Loucy (cell line): Measurements from ENCODE around the gene PRKRIP1.
A peak's percentile ranks its signal among the peaks of the same experiment; 100 is the strongest.

Experiments used
- H2AFZ ChIP-seq: fragments of 200-600 bp; sonication (generic); 2 replicates; pipeline ENCODE4 v1.6.0; 2016; ENCODE audit warnings: antibody characterized with exemption, mild to moderate bottlenecking, low read length, moderate library complexity
- H3F3A ChIP-seq: fragments of 200-600 bp; 2 replicates; pipeline ENCODE4 v1.6.0; 2016; ENCODE audit warnings: antibody characterized with exemption, low read depth, mild to moderate bottlenecking
- H3K27me3 ChIP-seq: fragments of 200-600 bp; sonication (generic); 2 replicates; pipeline ENCODE4 v1.6.1; 2014; ENCODE audit warnings: low read length, mild to moderate bottlenecking; ENCODE audit not compliant: insufficient read depth, poor library complexity, severe bottlenecking
- H3K36me3 ChIP-seq: fragments of 200-600 bp; sonication (generic); 2 replicates; pipeline ENCODE4 v1.6.1; 2016; ENCODE audit warnings: low read length; ENCODE audit not compliant: insufficient read depth
- H3K4me1 ChIP-seq: fragments of 200-600 bp; sonication (generic); 2 replicates; pipeline ENCODE4 v1.5.1; 2014; ENCODE audit warnings: low read length, mild to moderate bottlenecking; ENCODE audit not compliant: insufficient read depth, poor library complexity, severe bottlenecking
- H3K4me2 ChIP-seq: fragments of 200-600 bp; sonication (generic); 2 replicates; pipeline ENCODE4 v1.6.0; 2014; ENCODE audit warnings: antibody characterized with exemption, low read length, low read depth, mild to moderate bottlenecking; ENCODE audit not compliant: poor library complexity, severe bottlenecking
- H3K4me3 ChIP-seq: fragments of 200-600 bp; sonication (generic); 2 replicates; pipeline ENCODE4 v1.5.1; 2014; ENCODE audit warnings: low read length, mild to moderate bottlenecking, mixed read lengths; ENCODE audit not compliant: poor library complexity, severe bottlenecking
- H3K79me2 ChIP-seq: fragments of 200-600 bp; sonication (generic); 2 replicates; pipeline ENCODE4 v1.6.1; 2014; ENCODE audit warnings: low read length; ENCODE audit not compliant: insufficient read depth
- H3K9ac ChIP-seq: fragments of 200-600 bp; sonication (generic); 2 replicates; pipeline ENCODE4 v1.6.0; 2014; ENCODE audit warnings: mild to moderate bottlenecking, low read depth, low read length, moderate library complexity; ENCODE audit not compliant: poor library complexity, severe bottlenecking
- H3K9me2 ChIP-seq: fragments of 200-600 bp; sonication (generic); replicated peaks from 2 replicates; pipeline ENCODE4 v1.6.1; 2016; ENCODE audit warnings: low read depth, low read length, mixed read lengths
- H3K9me3 ChIP-seq: fragments of 200-600 bp; sonication (generic); 2 replicates; pipeline ENCODE4 v1.6.1; 2014; ENCODE audit warnings: mild to moderate bottlenecking, antibody characterized with exemption, low read length, low read depth; ENCODE audit not compliant: insufficient read depth
- H4K20me1 ChIP-seq: fragments of 200-600 bp; sonication (generic); 2 replicates; pipeline ENCODE4 v1.6.0; 2014; ENCODE audit warnings: antibody characterized with exemption, low read length, mild to moderate bottlenecking; ENCODE audit not compliant: insufficient read depth, poor library complexity, severe bottlenecking
- CTCF ChIP-seq: fragments of 200-600 bp; sonication (generic); conservative IDR thresholded peaks from 2 replicates; pipeline ENCODE4 v1.5.1; 2014; ENCODE audit warnings: mild to moderate bottlenecking, antibody characterized with exemption, low read length
- EZH2phosphoT487 ChIP-seq: fragments of 200-600 bp; IDR thresholded peaks from 2 replicates; pipeline ENCODE4 v1.6.1; 2018; ENCODE audit warnings: antibody characterized with exemption, mild to moderate bottlenecking, moderate library complexity, borderline replicate concordance

PRKRIP1 gene

GRCh38 chr7:102387064-102387463 is 9.1 kb upstream of the PRKRIP1 start:
- H3K4me2 ChIP-seq: no peak overlapping the region
- H2AFZ ChIP-seq: no peak overlapping the region
- no peaks in the 10 kb centered on the region for H4K20me1 ChIP-seq
- H3K4me1 ChIP-seq: no peaks in the 10 kb centered on the region
- H3K9me3 ChIP-seq: no peaks in the 10 kb centered on the region
- no peaks in the 10 kb centered on the region for H3K27me3 ChIP-seq
- H3K36me3 ChIP-seq: peaks cover 16% of the 10 kb centered on the region; the same call in 1 of the 2 replicates
- TF ChIP-seq CTCF: no peak
- no peak for TF ChIP-seq EZH2phosphoT487
- no peak overlapping the region for H3K9ac ChIP-seq
- no peaks in the 10 kb centered on the region for H3K79me2 ChIP-seq
- no peaks in the 10 kb centered on the region for H3F3A ChIP-seq
- H3K9me2 ChIP-seq: no peaks in the 10 kb centered on the region
- no peak overlapping the region for H3K4me3 ChIP-seq

GRCh38 chr7:102389810-102390209 is 6.4 kb upstream of the PRKRIP1 start:
- no peaks in the 10 kb centered on the region for H3K9me2 ChIP-seq
- H3F3A ChIP-seq: no peaks in the 10 kb centered on the region
- no peak overlapping the region for H2AFZ ChIP-seq
- no peak overlapping the region for H3K4me3 ChIP-seq
- H4K20me1 ChIP-seq: no peaks in the 10 kb centered on the region
- H3K9me3 ChIP-seq: no peaks in the 10 kb centered on the region
- no peaks in the 10 kb centered on the region for H3K4me1 ChIP-seq
- no peaks in the 10 kb centered on the region for H3K27me3 ChIP-seq
- TF ChIP-seq EZH2phosphoT487 (no peak), CTCF (no peak)
- no peak overlapping the region for H3K9ac ChIP-seq
- no peaks in the 10 kb centered on the region for H3K79me2 ChIP-seq
- H3K36me3 ChIP-seq: peaks cover 14% of the 10 kb centered on the region; the same call in 1 of the 2 replicates
- H3K4me2 ChIP-seq: no peak overlapping the region

GRCh38 chr7:102390697-102391484 is 5.3 kb upstream of the PRKRIP1 start:
- H4K20me1 ChIP-seq: no peaks in the 10 kb centered on the region
- H3K27me3 ChIP-seq: no peaks in the 10 kb centered on the region
- TF ChIP-seq EZH2phosphoT487 (no peak), CTCF (peak; percentile 85)
- H3K4me2 ChIP-seq: no peak overlapping the region
- no peaks in the 10 kb centered on the region for H3K9me3 ChIP-seq
- peaks cover 3% of the 10 kb centered on the region for H3K4me1 ChIP-seq
- no peaks in the 10 kb centered on the region for H3F3A ChIP-seq
- peaks cover 14% of the 10 kb centered on the region; the same call in 1 of the 2 replicates for H3K36me3 ChIP-seq
- no peak overlapping the region for H3K4me3 ChIP-seq
- H3K79me2 ChIP-seq: no peaks in the 10 kb centered on the region
- no peak overlapping the region for H3K9ac ChIP-seq
- H2AFZ ChIP-seq: no peak overlapping the region
- H3K9me2 ChIP-seq: no peaks in the 10 kb centered on the region
